Stimulated activated CD4-positive, alpha-beta T cell treated with anti-CD3 and anti-CD28 coated beads, Interleukin-4, amount 100 ng/mL, for 4 hours (primary cell): Measurements from ENCODE around the gene PYGO1.
A peak's percentile ranks its signal among the peaks of the same experiment; 100 is the strongest.
"Not testable (repeated sequence)": the region's sequence is repeated elsewhere in the genome, so short reads cannot be mapped to it uniquely, and the experiment has no call there.

Experiments used
- DNase-seq, 2 experiments: peaks; one replicate each; pipeline ENCODE4 v3.0.0-alpha.2; 2020

PYGO1 gene, protein sequence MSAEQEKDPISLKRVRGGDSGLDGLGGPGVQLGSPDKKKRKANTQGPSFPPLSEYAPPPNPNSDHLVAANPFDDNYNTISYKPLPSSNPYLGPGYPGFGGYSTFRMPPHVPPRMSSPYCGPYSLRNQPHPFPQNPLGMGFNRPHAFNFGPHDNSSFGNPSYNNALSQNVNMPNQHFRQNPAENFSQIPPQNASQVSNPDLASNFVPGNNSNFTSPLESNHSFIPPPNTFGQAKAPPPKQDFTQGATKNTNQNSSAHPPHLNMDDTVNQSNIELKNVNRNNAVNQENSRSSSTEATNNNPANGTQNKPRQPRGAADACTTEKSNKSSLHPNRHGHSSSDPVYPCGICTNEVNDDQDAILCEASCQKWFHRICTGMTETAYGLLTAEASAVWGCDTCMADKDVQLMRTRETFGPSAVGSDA

DNA sequence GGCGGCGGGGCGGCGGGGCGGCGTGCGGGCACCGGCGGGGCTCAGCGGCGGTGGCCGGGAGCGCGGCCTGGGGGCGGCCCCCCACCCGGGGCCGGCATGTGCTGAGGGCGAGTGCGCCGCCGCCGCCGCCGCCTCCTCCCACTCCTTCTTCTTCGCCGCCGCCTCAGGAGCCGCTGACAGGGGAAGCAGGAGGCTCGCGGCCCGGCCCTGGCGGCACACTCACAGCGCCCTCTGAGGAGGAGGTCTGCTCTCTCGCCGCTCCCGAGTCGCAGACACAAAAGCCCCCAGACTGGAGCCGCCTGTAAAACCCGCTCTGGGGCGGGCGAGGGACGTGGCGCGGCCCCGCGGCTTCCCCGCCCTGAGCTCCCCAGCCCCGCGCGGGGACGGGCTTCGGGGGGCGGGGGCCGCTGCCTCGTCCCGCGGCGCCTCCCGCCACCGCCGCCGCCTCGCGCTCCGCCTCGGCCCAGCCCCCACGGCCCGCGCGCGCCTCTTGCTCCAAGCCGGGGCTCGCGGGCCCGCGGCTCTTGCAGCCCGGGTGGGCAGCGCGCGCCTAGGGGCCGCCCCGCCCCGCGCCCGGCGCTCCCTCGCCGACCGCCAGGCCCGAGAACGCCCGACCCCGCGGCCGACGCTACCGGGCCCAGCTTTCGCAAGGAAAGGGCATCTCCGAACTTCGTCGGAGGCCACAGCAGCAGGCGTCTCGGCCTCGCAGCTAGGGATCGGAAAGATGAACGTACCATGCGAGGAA is at the start of gene PYGO1:
PYGO1 (minus strand) TSS at position 276 of the 745 bp plus-strand sequence. CDS start 462 bp downstream, outside the sequence.
- peak; percentile 25 to 46 for DNase-seq

DNA sequence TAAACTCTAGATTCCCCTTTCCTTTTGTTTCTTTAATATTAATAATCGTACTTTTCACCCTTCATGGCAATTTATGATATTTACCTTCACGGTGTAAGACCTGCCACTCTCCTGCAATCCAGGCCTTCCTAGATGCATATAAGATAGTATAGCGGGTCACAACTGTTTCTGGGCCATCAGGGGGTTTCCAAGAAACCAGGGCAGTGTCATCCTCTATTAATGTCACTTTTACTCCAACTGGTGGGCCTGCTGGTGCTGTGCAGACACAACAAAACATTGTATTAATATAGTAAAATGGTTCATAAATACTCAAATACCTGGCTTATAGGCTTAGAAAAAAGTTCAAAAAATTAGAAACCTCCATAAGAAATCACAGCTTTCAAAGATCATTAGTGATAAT is 48.9 kb upstream of the PYGO1 start:
- DNase-seq = no peak

DNA sequence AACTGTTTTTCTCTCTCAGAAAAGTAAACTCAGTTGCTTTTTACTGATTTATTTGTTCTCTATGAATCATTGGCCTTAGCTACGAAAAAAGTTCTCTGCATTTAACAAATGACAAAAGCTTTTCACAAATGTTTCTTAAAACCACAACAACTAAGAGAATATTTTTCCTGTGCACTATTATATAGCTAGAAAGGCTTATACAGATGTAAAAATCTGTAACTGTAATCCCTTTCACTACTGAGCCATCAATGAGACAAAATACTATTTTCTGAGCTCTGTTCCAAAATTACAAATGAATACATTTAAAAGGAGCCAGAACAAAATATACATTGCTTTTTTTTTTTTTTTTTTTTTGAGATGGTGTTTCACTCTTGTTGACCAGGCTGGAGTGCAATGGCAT is 45.6 kb upstream of the PYGO1 start:
- DNase-seq = no peak

DNA sequence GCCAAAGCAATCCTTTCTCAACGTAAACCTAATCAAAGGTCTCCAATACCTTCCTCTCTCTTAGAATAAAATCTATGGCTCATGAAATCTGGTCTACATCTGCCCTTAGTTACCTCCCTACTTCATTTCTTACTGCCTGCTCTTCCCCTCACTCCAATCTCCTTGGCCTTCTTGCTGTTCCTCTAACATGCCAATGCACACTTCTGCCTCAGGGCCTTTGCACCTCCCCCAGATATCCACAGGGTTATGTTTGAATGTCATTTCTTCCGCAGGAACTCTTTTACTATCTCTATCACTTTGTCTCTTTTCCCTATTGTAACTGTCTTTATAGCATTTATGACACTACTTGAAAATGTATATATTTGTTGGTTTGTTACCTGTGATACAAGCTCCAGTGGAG is 44.3 kb upstream of the PYGO1 start:
- no peak for DNase-seq

DNA sequence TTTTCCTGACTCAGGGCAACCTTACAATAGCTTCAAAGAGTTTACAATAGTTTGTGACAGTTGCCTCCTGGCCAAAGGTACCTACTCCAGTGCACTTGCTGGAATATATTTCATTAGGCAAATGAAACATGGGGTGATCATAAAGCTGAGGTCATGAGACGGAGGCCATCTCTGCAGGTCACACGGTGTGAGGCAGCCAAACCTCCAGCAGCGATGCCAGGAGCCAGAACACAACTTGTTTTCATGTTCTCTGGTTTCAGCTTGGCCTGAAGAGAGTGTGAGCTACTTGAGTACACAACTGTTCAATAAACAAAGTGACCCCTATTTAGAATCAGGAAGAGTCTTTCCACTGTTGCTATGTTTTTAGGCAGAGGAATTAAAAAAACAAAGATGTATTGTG is 42.7 kb upstream of the PYGO1 start:
- no peak for DNase-seq

DNA sequence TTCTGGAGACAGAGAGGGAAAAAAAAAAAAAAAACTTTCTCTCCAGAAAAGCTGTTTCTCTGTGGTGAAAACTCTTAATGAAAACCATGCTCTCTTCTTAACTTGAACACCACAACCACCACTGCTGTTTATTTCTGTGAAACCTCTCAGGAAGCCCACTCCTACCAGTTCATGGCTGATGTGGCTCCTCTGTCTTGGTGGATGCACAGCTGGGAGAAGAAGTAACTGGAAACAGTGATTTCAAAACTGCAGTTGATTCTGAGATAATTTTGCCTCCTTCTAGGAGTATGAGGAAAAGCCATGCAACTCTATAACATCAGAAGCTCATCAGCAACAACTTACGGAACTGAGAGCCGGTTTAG is 40.2 kb upstream of the PYGO1 start:
- DNase-seq = no peak

DNA sequence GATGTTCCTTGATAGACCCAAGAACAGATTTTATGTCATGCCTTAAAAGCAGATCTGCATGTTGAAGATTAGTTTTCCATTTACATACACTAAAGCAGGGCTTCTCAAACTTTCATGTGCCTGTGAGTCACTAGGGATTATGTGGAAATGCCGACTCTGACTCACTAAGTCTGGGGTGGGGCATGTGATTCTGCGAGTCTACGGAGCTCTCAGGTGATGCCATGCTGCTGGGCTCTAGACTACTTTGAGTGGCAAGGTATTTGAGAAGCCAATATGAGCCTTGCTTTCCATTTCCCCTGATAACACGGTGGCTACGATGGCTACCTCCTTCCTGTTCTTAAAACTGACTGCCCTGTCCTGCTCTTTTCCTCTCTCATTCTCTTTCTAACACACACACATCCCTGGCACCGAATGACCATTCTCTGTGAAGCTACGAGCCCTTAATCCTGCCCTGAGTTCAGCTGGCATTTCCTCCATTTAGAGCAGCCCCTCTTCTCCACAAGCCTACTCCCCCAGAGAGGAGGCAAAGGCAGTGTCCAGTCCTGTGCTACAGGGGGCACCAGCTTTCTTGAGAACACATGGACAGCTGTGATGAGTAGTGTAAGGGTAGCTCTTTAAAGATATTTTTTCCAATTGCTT is 39.7 kb upstream of the PYGO1 start:
- no peak for DNase-seq

DNA sequence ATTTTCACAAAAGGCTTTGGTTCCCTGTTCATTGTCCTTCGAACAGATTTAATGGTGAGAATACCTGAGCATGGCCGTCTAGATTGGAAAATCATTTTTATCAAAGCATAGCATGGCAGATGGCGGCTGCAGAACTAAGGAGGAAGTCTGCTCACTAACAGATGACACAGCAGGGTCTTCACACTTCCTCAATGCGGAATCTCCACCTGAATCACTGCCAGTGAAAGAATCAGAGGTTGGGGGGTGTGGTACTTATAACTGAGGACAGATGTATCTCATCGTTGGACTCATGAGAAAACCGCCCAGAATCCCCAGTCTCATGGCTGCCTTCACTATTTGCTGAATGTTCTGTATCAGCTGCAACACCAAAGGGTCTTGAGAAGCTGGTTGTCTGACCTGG is 31.6 kb upstream of the PYGO1 start:
- DNase-seq = no peak

DNA sequence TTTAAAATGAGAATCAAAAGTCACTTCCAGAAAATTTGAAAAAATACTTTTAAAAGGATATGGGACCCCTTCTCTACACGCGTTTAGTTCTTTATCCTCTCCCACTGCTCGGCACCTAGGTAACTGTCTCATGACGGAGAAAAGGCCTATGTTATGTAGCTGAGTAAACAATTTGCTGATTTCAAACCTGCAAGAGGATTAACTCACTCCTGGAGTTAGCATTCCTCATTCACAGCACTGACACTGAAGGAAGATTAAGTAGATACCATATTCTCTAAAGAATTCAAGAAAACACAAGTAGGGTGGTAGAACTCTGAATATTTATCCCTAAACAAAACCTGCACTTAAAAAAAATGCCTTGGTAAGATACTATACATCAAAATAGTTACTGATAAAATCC is 30.2 kb upstream of the PYGO1 start:
- DNase-seq = no peak

DNA sequence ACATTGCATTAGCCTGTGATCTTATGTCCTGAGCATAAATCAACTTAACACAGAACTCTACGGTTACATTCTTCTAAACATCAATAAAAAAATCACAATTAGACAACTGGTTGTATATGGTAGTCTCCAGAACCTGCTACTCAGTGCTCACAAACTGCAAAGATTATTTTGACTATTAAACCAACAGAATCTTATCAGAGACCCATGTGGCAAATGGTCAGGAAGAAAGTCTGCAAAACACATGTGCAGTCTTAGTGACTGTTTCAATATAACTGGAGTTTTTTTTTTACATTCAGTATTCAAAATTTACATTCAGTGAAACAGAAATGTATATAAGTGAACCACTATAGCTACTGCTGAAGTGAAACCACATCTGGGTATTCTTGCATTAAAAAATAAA is 27.3 kb upstream of the PYGO1 start:
- no peak for DNase-seq

DNA sequence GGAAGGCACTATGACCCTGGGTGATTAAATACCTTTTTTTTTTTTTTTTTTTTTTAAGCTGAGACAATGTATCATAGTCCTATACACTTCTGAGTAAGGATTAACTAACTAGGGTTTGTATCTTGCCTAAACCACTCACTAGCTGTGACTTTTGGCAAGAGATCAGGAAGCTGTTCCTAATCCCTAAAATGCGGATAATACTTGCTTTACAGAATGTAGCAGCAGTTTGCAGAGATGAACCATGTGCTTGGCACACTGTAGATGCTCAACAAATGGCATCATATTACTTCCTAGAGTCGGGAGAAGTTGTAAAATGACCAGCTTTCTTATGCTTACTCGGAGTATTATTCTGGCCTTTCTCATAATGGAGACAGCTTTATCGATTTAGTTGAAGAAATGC is 25.6 kb upstream of the PYGO1 start:
- DNase-seq = no peak

DNA sequence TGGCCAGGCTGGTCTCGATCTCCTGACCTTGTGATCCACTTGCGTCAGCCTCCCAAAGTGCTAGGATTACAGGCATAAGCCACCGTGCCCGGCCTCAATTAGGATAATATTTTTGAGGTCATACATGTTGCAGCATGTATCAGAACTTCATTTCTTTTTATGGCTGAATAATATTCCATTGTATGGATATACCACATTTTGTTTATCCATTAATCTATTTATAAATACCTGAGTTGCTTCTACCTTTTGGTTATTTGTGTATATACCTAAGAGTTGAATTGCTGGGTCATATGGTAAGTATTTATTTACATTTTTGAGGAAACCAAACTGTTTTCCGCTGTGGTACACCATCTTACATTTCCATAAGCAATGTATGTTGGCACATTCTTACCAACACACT is 18.1 kb upstream of the PYGO1 start:
- DNase-seq = no peak

DNA sequence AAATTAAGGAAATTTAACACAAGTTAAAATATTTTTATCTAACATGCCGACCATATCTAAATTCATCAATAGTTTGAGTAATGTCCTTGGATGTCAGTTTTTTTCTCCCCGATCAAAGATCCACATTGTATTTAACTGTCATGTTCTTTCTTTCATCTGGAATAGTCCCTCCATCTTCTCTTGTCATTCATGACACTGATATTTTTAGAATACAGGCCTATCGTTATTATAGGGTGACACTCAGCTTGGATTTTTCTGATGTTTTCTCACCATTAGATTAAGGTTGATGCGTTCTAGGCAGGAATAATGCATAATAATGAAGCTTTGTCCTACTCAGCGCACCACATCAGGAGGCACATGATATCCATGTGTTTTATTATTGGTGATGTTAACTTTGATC is 13.2 kb upstream of the PYGO1 start:
- no peak for DNase-seq

DNA sequence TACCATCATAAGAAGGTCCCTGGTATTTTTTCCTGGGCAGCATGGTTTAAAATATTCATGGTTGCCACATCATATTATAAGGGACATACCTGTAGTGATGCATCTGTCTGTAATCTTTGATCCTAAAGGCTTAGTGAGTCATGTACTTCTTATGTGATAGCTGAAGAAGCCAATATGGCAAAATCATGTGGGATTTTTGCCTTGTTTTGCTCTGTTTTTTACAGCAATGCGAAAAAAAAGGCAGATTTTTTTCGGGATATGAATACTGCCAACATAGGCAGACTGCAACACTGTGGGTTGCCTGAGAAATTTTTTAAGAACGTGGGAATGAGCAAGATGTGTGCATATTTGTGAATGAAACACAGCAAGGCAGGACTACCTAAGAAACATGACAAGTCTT is 11.3 kb upstream of the PYGO1 start:
- DNase-seq = no peak

DNA sequence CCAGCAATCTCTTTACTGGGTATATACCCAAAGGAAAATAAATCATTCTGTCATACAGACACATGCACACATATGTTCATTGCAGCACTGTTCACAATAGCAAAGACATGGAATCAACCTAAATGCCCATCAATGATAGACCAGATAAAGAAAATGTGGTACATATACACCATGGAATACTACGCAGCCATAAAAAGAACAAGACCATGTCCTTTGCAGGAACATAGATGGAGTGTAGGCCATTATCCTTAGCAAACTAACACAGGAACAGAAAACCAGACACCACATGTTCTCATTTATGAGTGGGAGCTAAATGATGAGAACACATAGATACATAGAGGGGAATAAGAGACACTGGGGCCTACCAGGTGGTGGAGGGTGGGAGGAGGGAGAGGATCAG is 4.9 kb upstream of the PYGO1 start:
- DNase-seq = not testable (repeated sequence)

DNA sequence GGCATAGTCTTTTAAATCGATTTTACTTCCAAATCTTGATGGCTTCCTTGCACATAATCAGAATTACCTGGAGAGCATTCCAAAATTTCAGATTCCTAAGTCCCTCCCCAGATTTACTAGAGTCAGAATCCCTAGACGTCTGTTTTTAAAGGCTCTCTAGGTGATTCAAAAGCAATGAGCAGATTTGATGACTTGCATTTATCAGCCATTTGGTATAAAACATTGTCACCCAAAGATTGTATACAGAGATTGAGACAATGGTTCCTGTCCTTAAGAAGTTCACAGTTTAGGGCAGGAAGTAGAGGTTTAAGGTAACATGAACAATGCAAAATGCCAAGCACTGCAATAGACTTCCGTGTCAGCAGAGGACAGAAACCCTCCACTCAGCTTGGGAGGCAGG is 2.6 kb upstream of the PYGO1 start:
- DNase-seq = no peak

DNA sequence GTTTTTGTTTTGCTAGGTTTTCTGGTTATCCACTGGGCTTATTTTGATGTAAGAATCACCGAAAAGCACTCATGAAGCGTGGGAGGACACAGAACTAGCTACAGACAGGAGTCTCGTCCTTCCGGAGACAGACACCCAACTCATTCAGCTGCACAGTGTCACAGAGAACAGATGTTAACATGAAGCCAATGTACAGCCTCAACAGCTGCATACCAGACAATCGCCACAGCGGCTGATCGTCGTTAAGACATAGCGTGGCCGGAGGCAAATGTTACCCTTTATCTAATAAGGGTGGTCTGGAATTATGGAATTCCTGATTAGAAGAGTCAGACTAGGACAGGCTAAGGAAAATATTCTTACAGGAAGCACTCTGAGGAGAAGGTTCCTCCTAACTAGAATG is 1.1 kb upstream of the PYGO1 start:
- DNase-seq = no peak

DNA sequence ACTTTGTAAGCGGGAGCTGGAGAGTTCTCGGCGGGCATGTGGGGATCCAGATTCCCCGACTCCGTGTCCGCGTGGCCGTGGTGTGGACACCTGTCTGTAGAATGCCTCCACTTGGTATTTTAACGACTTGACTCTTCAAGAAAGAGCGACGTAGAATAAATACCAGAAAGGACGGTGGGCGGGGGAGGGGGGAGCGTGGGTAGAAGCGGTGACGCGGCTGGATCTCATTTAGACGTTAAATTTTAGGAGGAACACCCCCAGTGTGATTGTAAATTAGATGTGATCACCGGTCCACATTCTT is 620 bp upstream of the PYGO1 start:
- no peak for DNase-seq

DNA sequence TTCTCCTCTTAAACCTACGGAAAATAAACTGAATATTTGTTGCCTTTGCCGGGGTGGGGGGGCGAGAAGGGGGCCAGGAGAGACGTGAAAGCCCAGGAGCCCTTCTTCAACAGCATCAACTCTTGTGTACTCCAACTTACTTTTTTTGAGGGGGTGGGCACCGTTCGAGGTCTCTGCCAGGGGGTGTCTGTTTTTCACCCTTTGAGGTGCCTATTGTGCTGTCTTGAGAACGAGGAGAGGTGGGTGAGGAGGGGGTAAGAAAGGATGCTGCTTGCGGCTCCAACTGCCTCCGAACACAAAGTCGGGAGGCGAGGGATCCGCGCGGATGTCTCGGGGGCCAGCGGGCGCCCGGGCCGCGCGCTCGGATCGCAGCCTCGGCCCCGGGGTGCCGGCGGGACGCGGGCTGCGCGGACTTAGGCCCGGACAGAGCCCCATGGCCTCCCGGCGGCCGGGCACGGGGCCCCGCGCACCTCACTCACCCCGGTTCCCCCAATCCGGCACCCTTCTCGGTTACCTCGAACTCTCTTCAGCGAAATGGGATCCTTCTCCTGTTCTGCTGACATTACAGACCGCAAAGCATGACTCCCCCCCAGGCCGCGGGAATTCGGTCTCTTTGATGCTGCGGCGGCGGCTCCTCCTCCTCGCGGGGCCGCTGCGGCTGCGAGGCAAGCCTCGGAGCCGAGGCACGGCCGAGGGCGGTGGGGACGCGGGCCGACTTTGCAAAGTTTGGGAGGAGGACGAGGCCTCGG is 650 bp downstream of the PYGO1 start:
- peak in 1 of 2 experiments; percentile 5 for DNase-seq

DNA sequence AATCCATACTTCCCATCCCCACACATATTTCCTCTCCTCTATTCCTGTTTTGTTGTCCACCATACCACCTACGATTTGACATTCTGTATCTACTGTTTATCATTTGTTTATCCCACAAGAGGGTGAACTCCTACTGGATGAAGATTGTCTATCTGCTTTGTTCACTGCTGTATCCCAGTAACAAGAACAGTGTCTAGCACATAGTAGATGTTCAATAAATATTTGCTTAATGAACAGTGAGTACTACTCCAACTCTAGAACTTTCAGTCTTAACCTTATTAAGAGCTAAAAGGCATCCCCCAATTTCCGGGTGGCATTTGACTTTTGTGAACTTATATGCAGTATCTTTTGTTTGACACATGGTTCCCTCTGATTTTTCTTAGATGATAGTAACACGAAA is 1.3 kb downstream of the PYGO1 start:
- no peak for DNase-seq

DNA sequence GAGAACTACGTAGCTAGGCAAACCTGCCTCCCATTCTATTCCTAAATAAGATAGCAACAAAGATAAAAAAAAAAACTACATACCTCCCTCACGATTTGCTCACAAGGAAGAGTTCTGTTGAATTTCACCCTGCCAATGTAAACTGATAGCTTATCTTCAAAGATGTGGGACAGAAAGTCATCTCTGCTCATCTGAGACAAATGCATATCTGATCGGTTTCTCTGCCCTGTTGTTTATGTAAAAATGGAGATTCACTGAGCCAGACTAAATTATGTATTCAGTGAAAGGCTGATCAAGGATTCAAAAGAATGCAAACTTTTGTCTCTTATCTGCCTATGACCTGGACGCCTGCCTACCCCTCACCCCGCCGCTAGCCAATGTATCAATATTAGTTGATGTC is 11.2 kb downstream of the PYGO1 start:
- no peak for DNase-seq

DNA sequence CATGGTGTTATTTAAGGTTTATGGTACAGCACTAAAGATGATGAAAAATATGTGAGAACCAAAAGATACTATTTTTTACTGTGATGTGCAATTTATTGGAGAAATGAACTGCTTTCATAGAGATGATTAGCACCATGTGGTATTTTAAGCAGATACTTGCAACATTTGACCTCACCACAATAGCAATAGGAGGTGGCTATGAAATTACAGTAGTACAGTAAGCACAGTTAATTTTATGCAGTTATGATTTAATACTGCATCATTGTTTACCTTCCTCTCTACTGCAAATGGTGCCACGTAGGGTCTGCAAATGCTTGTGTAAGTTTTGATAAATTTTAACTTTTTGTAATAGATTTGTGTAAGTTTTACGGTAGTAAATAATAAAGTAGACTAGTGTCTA is 14.0 kb downstream of the PYGO1 start:
- DNase-seq = no peak

DNA sequence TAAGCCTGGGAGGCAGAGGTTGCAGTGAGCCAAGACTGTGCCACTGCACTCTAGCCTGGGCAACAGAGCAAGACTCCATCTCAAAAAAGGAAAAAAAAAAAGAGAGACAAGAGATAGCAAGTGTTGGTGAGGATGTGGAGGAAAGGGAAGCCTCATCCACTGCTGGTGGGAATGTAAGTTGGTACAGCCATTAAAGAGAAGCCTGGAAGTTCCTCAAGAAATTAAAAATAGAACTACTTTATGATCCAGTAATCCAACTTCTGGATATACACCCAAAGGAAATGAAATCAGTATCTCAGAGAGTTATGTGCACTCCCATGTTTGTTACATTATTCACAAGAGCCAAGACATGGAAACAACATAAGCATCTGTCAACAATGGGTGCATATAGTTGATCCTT is 14.9 kb downstream of the PYGO1 start:
- DNase-seq = no peak
